ENCODE data around the gene C6orf52.

DNA sequence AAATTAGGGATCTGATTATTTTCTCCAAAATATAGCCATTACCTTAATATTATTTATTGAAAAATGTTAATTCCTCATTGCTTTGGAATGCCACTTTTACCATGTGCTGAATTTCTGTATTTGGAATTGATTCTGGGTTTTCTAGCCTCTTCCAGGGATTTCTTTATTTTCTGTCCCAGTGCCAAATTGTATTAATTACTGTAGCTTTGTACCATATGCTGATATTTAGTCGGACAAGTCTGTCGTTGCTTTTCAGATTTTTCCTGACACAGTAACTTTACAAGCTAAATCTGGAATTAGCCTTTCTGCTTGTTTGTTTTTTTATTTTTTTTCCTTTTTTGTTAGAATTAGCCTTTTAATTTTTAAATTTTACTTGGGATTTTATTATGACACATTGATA lies 42.3 kb upstream of the C6orf52 start:
- TF ChIP-seq, protein P1, sequence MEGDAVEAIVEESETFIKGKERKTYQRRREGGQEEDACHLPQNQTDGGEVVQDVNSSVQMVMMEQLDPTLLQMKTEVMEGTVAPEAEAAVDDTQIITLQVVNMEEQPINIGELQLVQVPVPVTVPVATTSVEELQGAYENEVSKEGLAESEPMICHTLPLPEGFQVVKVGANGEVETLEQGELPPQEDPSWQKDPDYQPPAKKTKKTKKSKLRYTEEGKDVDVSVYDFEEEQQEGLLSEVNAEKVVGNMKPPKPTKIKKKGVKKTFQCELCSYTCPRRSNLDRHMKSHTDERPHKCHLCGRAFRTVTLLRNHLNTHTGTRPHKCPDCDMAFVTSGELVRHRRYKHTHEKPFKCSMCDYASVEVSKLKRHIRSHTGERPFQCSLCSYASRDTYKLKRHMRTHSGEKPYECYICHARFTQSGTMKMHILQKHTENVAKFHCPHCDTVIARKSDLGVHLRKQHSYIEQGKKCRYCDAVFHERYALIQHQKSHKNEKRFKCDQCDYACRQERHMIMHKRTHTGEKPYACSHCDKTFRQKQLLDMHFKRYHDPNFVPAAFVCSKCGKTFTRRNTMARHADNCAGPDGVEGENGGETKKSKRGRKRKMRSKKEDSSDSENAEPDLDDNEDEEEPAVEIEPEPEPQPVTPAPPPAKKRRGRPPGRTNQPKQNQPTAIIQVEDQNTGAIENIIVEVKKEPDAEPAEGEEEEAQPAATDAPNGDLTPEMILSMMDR (IDR thresholded peaks at IDR 0.05; ENCODE audit: low read length), result no peak
- TF ChIP-seq EZH2 (optimal IDR thresholded peaks at IDR 0.05; ENCODE audit: low read depth, low read length), result no peak

Measured in MM.1S (cell line).